Regular cardiac myocyte (primary cell): ENCODE data around the gene BMPER. TPM values are rescaled to one million over a fixed set of nuclear protein-coding genes. Genes with fewer than 3 reads are reported as not detected.

ENCODE experiments used
- total RNA-seq: library from RNA; depleted of rRNA; stranded (reverse); fragments of >200 nt; gene quantifications from 2 replicates; pipeline ENCODE4 v1.2.3, GENCODE V29; 2014

BMPER gene
- 39.5 and 43.1 TPM in 2 replicates for total RNA-seq

DNA sequence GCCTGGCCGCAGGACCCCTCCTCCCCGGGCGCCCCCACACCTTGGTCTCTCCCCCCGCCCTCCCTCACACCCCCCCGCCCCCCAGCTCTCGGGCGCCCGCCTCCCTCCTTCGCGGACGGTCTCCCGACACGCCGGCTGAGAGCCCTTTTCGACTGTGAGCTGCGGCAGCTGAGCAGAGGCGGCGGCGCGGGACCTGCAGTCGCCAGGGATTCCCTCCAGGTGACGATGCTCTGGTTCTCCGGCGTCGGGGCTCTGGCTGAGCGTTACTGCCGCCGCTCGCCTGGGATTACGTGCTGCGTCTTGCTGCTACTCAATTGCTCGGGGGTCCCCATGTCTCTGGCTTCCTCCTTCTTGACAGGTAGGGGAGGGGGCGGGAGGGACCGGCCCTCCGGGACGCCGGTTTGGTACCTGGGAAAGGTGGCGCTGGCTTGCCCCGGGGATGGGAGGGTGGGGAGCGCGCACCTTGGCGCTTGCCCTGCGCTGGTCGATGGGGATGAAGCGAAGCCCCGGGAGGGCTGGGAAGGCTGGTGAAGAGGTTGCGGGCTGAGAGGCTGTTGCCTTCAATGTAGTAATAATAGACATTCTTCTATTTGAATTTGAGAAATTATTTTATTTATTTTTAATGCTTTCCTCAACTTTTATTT, at the start of gene BMPER:
TSS of gene BMPER (plus strand) at position 151 of the 644 bp plus-strand sequence. CDS start at position 226, 75 bp downstream.

